ENCODE results near the gene GGTLC3.
"Not testable (repeated sequence)": the region's sequence is repeated elsewhere in the genome, so short reads cannot be mapped to it uniquely, and the experiment has no call there.

The GGTLC3 gene

DNA sequence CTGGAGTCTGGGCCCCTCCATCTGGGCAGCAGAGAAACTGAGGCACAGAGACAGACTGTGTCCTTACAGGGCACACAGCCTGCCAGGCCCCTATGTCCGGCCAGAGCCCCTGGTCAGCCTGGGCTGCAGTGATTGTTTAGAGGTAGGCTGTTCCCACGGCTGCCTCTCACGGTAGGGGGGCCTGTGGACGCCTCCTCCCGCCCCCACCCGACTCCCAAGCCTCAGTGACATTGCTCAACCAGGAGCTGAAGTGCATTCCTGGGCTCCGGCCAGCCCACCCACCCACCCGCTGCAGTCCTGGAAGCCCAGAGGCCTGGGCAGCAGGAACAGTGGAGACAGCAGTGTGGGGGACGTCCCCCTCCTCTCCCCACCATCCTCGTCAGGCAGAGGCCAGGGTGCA lies 4.5 kb downstream of the GGTLC3 start:
- not testable (repeated sequence) for DNase-seq

DNA sequence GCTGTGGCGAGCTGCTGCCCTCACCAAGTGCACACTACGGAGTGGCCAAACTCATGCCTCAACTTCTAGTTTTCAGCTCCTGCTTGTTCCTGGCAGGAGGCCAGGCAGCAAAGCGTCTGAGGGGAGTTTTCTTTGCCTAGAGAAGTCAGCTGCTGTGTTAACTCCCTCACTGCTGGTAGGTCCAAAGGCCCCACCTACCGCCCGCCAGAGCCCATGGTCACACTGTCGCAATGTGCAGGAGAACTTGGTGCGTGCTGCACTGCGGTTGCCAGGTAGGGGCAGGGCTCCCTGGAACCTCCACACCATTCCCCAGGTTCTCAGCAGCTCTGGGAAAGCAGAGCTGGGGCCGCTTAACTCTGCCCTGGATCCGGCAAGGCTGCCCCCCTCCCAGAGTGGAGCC lies 5.6 kb downstream of the GGTLC3 start:
- DNase-seq: not testable (repeated sequence)

DNA sequence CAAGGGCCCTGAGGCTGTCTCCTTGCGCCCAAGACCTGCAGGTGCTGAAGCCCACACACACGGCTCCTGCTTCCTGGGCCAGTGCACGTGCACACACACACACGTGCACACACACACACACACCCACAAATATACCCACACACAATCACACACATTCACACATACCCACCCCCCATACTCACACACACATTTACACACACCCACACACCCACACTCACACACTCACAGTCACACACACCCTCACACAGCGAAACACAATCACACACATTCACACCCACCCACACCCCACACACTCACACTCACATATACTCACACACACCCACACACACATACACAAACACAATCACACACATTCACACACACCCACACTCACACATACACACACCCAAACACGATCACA lies 6.6 kb downstream of the GGTLC3 start:
- not testable (repeated sequence) for DNase-seq

DNA sequence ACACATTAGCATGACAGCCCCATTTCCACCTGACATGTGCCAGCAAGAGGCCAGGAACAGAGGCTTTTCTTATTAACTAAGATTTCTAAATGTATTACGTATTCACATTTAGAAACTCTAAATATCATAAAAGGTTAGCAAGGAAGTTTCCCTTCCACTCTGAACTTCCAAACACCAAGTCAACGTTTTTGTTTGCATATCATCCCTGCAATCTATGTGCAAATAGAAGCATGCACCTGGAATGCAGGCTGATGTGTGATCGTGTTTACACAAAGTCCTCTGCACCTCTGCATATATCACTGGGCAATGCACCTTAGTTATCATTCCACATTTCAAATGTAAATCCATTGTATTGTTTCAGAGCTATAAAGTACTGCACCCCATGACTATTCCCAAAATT lies 21.7 kb downstream of the GGTLC3 start:
- not testable (repeated sequence) for DNase-seq
